ENCODE results near the gene MADD.
"Not testable (repeated sequence)": the region's sequence is repeated elsewhere in the genome, so short reads cannot be mapped to it uniquely, and the experiment has no call there.

The MADD gene

DNA sequence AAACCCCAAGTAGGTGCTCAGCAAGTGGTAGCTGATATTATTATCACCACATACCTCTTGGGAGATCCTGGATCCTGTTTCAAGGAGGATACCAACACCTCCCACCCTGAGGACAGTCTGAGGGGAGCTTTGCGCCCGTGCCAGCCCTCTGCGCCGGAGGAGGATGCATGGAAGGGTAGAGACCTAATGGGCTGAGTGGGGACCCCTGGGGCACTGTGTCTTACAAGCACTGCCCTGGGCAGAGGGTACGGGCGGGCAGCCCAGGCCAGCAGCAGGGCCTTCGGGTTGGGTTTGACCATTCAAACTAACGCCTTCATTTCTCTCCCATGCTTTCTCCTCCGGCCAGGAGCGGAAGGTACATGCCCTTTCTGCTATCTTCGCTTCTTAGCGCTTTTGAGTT is 56.3 kb downstream of the MADD start:
- DNase-seq = no peak

GRCh38 chr11:47327025-47327424 is 57.1 kb downstream of the MADD start:
- DNase-seq = no peak

GRCh38 chr11:47327949-47328348 is 58.0 kb downstream of the MADD start:
- no peak for DNase-seq

GRCh38 chr11:47328449-47329390 is 58.8 kb downstream of the MADD start:
- DNase-seq = peak in 1 of 2 donors; percentile 16

DNA sequence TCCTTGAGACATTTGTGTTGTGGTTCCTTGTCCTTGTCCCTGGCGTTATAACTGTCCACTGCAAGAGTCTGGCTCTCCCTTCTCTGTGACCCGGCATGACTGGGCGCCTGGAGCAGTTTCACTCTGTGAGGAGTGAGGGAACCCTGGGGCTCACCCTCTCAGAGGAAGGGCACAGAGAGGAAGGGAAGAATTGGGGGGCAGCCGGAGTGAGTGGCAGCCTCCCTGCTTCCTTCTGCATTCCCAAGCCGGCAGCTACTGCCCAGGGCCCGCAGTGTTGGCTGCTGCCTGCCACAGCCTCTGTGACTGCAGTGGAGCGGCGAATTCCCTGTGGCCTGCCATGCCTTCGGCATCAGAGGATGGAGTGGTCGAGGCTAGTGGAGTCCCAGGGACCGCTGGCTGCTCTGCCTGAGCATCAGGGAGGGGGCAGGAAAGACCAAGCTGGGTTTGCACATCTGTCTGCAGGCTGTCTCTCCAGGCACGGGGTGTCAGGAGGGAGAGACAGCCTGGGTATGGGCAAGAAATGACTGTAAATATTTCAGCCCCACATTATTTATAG is 59.6 kb downstream of the MADD start:
- DNase-seq = no peak

- DNase-seq = no peak
These were observed 60.3 kb downstream of the MADD start for GRCh38 chr11:47329987-47330931.

- DNase-seq = no peak
These were observed 61.7 kb downstream of the MADD start for GRCh38 chr11:47331454-47332302.

GRCh38 chr11:47332303-47332711 is 62.4 kb downstream of the MADD start:
- DNase-seq = no peak

DNA sequence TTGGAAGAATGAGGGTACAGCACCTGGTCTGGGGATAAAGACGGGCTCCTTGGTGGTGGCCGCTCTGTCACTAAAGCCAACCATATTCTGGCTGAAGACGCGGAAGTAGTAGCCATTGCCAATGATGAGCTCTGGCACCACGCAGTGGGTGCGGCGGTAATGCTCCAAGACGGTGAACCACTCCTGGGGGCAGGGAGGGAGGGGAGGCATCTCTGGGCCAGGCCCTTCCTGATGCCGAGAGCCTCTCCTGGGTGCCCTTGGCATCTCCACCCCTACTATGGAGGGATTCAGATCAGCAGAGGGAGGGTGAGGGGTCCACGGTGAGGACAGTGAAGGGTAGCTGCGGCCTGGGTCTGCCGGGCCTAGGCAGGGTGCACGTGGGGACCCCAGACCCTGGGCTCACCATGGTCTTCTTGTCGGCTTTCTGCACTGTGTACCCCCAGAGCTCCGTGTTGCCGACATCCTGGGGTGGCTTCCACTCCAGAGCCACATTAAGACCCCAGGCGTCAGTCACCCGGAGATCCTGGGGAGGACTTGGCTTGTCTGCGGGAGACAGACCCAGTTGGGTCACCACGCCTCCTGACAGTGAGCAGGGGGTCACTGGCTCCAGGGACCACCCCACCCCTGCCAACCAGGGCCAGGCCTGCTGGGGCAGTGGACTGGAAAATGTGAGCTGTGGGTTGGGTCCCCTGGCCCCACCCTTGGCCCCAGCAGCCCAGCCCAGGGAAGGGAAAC is 63.0 kb downstream of the MADD start:
- DNase-seq = no peak

DNA sequence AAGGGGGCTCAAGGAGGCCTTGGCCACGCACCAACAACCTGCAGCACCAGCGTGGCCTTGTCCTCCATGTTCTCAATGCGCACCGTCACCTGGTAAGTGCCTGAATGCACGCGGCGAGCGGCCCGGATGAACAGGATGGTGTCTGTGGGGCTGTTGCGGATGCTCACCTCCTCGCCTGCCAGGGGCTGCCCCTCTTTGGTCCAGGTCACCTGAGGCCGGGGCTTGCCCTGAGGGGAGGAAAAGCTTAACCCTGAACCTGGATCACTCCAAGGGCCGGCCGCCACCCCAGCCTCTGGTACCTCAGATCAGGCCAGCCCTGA is 63.6 kb downstream of the MADD start:
- DNase-seq = no peak

DNA sequence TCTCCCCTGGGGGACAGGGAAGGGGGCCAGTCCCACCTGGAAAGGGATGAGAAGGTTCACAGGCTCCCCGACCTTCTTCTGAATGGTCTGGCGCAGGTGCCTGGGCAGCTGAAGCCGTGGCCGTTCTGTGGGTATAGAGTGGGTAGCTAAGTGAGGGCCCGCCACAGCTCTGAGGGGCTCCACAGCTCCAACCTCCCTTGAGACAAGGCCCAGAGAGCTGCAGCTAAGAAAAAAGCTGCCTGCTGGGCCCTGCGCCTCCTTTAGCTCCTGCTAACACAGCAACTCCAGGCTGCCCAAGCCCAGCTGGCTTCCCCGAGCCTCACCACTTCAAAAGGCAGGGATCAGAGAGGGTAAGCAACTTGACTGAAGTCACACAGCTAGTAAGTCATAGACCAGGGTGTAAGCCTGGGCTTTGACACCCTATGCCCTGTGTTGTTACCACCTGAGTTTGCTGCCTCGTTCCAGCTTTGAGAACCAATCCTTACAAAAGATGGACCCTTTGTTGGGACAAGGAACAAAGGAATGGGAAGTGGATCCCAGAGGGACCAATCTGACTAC is 64.0 kb downstream of the MADD start:
- no peak for DNase-seq

DNA sequence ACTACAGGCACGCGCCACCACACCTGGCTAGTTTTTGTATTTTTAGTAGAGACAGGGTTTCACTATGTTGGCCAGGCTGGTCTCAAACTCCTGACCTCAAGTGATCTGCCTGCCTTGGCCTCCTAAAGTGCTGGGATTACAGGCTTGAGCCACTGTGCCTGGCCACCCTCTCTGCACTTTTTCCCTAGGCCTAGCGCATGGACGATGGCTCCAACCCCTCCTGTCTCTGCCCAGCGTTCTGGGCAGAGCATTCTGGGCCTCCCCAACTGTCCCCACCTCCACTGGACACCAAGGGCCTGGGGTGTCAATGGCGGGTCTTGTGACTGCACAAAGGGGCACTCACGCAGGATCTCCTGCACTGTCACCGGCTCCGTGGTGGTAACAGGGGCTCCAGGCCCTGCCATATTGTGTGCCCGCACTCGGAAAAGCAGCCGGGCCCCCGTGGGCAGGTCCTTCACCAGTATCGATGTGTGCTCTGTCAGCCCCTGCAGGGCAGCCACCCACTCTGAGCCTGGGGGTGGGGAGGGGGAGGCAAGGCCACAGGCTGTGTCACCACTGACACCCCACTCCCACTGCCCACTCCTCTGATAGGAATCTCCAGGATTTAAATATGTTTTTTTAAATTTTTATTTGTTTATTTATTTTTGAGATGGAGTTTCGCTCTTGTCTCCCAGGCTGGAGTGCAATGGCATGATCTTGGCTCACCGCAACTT is 64.9 kb downstream of the MADD start:
- DNase-seq = not testable (repeated sequence)

DNA sequence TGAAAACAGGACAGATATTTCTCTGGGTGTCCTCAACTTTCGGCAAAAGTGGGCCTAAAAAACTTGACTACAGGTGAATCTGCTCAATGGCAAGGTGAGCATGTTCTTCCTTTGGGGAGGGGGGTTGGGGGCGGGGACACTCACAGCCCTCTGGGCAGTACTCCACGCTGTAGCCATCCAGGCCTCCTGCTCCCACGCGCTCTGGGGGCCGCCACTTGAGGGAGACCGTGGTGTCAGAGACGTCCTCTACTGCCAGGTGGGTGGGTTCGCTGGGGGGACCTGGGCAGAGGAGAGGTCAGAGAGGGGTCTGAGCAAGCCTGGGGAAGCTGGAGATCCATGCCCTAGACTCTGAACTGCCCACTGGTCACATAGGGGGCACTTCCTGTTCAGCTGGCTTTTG is 65.8 kb downstream of the MADD start:
- no peak for DNase-seq

DNA sequence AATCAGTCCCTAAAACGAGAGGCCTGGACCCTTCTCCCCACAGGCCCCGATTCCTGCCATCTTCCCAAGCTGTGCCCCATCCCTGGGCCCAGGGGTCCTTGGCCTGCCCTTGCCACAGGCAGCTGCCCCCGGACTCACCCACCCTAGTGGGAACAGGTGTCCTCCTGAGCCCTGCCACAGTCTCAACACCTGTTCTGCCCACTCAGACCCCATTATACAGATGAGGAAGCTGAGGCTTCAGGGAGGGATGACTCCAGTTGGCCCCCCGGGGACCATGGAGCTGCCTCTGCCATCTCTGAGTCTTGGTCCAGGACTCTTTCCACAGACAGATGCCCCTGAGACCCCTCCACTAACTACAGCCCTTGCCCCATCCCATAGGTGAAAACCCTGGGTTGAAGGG is 66.7 kb downstream of the MADD start:
- no peak for DNase-seq

DNA sequence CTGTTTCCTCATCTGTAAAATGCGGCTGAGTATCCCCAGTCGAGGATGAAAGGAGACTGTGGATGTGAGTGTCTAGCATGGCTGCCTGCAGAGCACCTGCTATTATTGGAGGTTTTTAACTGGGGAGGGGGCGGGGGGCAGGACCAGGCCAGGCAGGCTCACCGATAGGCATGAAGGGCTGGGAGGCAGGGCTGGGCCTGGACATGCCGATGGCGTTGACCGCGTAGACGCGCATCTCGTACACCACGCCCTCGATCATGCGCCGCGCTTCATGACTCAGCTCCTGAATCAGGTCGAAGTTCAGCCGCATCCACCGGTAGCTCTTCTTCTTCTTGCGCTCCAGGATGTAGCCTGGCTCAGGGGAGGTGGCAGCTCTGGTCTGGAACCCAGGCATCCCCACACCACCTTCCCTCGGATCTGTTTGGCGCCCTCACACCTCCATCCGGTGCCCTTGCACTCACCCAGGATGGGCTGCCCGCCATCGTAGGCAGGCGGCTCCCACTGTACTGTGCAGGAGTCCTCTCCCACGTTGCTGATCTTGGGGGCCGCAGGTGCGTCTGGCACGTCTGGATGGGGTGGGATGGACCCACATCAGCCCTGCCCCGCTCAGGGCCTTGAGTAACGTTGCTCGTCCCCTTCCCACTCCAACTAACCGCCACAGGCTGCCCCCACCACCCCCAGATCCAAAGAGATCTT is 67.4 kb downstream of the MADD start:
- no peak for DNase-seq

DNA sequence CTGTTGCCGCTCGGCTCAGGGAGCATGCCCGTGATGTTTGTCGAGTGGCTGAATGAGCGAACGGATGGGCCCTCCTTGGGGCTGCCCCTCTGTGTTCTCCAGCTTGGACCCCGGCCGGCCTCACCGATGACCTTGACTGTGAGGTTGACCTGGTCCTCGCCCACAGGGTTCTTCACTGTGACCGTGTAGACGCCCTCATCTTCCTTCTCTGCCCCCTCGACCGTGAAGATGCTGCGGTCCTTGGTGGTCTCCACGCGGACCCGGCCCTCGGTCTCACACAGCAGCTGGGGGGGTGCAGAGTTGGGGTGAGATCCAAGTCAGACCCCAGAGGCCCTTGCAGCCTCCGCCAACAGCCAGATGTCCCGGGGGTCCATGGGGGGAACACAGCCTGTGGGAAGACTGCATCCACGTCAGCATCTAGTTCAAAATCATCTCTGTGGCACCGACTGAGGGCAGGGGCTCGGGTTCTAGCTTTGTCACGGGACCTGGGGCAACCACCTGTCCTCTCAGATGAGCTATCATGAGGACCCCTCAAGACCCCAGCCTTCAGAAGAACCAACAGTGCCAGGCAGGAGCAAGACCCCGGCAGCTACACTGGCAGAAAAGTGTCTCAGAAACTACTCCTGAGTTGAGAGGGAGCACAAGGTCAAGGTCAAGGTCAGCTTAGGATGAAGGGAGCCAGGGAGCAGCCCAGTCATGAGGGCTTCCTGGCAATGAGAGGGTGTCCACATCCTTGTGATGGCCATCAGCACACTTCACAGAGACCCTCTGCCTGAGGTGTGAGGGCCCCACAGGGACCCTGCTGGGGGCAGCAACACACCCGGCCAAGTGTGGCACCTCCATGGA is 68.7 kb downstream of the MADD start:
- DNase-seq = no peak

DNA sequence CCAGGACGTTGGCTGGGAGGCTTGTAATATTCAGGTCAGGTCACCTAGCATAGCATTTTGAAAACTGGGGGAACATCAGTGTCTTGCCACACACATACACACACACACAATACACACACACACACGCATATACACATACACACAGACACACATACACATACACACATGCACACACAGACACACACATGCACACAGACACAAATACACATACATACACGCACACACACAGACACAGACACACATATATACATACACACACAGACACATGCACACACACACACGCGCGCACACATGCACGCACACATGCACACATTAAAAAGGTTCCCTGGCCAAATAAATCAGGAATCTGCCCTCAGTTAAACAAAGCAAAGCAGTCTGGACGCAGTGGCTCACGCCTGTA is 70.1 kb downstream of the MADD start:
- DNase-seq = no peak

GRCh38 chr11:47340980-47341775 is 71.2 kb downstream of the MADD start:
- DNase-seq = no peak

Data from CD4-positive, alpha-beta T cell treated with Interleukin-4 for 1 hour (primary cell).